Thyroid gland (tissue), 4 donors: ENCODE measurements around the gene STAMBPL1.

Source experiments
- CTCF ChIP-seq, 6 experiments: fragments of 200-600 bp in 3 of 6; fragments of 450-650 bp in 3 of 6; sonication (generic) in 3 of 6; IDR thresholded peaks; one replicate each; pipeline ENCODE4 v1.5.1; 2016 to 2019; ENCODE audit warnings: antibody characterized with exemption in 6 of 6, mild to moderate bottlenecking in 2 of 6, inconsistent platforms in 1 of 6, moderate library complexity in 1 of 6
- POLR2A ChIP-seq, 2 donors: fragments of 450-650 bp; IDR thresholded peaks; one replicate each; pipeline ENCODE4 v1.6.1; 2017; ENCODE audit warnings: antibody characterized with exemption in 2 of 2, mild to moderate bottlenecking in 2 of 2, moderate library complexity in 1 of 2

- no peak for TF ChIP-seq CTCF (IDR thresholded peaks at IDR 0.05)
- TF ChIP-seq POLR2A (IDR thresholded peaks at IDR 0.05), result no peak
Measured at GRCh38 chr10:88852327-88852726, 27.7 kb upstream of the STAMBPL1 start.
